NCI-H2107 treated with DMSO at 0.1 percent for 48 hours (cell line): Measurements from ENCODE around the gene OXSM.

Source experiments
- DNase-seq: peaks from one replicate; lab custom pipeline; 2025; ENCODE audit not compliant: unreplicated experiment; lab: John Stamatoyannopoulos, UW

OXSM gene

DNA sequence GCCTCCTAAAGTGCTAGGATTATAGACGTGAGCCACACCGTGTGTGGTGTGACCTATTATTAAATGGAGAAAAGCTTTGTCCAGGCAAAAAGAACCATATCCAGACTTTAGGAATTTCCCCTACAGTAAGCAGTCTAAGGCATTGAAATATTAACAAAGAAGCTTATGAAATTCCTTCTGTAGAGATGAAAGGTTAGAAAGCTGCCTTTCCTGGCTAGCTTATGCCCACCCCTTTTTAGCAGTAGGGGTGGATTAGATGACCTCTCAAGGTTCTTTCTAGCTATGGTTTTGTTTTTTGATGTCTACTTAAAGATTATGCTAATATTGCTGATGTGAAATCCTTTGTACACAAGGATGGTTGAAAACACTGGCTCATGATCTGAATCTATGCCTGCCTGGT lies 13.9 kb downstream of the OXSM start:
- no peak for DNase-seq

DNA sequence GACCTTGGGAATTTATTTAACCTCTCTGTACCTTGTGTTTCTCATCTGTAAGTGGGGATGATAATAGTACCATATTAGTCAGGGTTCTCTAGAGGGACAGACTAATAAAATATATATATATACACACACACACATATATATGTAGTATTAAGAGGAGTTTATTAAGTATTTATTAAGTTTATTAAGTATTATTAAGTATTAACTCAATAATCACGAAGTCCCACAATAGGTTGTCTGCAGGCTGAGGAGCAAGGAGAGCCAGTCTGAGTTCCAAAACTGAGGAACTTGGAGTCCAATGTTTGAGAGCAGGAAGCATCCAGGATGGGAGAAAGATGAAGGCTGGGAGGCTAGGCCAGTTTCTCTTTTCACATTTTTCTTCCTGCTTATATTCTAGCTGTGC lies 14.8 kb downstream of the OXSM start:
- DNase-seq, result no peak

DNA sequence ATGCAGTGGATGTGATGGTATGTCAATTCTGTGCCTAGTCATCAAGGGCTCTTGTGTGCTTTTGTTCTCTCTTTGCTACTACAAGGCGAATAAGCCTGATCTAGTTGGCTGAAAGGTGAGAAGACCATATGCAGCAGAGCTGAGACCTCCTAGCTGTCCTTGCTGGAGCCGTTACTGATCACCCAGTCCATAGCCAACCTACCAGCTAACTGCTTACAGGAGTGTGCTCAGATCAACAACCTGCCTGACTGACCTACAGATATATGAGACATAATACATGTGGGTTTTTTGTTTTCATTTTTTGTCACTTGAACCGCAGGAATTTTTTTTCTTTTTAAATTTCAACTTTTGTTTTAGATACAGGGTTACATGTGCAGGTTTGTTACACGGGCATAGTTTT lies 22.8 kb downstream of the OXSM start:
- DNase-seq, result no peak

DNA sequence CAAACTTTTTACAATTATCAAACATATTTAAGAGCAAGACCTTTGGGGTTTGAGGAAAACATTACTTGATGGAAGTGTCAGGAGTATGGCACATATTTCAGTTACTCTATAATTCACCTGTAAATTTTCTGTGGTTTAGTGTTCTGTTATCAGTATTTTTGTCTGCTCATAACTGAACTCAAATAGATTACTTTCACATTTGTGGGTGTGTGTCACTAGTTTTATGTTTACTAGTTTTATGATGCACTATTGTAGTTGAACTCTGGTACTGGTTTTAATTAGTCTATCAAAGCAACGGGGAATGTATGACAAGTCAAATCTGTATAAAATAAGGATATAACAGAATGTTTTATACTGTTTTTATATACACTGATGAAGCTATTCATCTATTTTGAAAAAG lies 27.2 kb downstream of the OXSM start:
- DNase-seq, result no peak

DNA sequence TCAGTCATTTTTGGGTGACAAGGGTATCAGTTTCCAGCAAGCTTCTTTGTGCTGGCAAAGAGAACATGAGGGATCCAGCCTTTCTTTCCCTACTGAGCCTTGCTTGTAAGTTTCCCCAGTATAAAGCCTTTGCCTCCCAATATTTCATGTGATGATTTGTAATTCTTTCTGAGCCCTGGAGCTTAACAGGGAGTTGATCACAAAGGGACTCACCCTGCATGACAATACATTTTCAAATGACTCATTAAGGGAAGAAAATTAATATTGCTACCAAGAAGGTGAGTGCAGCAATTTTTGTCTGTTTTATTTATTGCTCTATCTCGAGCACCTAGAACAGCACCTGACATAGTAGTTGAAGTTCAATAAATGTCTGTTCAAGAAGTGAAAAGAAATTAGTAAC lies 27.7 kb downstream of the OXSM start:
- DNase-seq, result no peak

DNA sequence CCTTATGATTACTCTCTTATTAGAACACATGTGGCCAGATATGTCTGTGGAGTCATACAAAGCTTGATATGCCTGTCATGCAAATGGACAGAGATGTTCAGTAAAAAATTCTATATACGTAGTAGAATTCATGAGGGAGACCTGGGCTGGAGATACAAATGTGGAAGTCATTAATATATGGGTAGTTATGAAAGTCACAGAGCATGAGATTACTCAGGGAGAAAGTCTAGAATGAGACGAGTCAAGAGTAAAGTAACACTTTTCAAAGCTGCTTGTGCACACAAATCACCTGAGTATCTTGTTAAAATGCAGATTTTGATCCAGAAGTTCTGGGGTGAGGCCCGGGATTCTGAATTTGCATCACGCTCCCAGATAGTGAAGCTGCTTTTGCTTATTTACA lies 28.4 kb downstream of the OXSM start:
- DNase-seq, result no peak

DNA sequence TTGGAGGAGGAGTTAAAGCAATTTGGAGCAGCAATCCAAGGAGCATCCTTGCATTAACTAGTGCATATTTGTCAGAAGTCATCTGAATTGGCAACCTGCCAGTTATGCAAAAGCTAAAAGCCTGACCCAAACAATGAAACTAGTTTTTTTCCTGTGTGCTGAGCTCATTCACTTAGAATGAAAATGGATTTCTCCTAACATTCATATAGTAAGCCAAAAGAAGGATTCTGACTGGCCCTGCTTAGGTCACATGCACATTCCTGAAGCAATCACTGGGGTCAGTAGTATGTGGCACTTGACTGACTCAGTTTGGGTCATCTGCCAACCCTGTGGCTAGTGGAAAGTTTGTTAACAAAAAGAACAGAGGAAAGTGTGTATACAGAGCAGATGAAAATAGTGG lies 30.5 kb downstream of the OXSM start:
- no peak for DNase-seq

DNA sequence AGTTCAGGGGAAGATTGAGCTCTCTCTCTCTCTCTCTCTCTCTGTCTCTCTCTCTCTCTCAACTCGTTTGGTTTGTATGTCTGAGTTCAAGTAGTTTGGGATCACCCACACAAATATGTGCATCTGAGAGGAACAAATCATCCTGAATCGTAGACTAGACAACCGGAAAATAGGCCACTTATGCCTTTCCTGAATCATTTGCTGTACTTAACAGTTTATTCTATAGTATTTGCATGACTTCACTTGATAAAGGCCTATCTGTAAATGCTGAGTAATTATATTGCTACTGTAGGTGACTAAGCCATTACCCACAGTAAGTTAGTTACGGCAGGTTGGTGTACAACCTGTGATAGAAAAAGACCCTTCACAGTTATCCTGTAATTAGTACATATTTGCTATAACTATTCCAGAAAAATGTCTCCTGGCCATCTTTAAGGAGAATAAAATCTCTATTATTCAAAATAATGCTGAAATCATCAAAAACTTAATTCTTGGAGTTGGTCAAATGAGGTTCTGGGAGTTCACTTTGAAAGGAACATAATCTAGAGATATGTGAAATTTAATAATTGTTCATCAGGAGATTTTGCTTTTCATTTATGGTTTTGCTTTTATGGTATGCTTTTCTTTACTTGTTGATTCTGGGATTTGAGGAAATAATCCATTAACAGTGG lies 31.1 kb downstream of the OXSM start:
- DNase-seq, result no peak

DNA sequence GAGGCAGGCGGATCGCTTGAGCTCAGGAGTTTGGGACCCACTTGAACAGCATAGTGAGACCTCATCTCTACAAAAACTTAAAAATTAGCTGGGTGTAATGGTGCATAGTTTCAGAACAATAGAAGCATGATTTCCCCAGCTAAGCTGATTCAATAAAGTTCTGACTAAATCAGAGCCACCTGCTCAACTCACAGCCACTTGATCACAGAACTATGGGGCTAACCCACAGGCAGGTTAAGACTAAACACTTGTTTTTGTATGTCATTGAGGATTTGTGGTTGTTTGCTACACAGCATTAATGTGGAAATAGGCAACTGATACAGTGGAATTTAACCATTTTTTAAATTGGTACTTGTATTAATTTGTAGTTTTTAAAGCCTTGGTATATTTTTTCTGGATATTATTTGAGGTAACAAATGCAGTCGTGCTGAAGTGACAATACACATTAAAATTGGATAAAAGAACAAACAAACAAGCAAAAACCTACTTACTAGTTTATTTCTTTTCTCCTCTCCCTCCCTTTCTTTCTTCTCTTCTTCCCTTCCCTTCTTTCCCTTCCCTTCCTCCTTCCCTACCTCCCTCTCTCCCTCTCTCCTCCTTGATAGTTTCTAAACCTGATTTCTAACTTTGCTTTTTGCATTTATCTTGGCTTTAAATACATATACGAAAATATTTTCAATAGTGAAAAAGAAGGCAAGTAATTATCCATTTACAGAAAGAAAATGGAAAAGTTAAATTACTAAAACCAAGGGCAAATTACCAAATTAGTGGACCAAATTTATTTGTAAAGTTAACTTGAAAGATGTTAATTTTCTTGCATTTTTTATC lies 32.1 kb downstream of the OXSM start:
- DNase-seq, result no peak

DNA sequence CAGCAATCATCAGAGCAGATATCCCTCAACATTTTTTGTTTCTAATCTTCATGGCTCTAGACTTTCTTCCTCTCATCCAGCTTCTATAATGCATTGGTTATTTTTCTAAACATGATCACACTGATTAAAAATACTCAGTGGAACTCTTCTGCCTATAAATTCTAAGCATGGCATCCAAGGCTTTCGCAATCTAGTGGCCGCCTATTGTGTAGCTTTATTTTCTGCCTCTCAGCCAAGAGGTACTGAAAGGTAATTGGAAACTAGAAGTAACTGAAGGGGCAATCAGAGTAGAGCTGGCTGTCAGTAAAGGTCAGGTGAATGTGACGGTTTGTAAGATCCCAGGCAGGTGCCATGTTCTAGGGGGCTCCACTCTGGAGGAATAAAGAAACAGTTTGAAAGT lies 33.4 kb downstream of the OXSM start:
- DNase-seq, result peak; percentile 38

DNA sequence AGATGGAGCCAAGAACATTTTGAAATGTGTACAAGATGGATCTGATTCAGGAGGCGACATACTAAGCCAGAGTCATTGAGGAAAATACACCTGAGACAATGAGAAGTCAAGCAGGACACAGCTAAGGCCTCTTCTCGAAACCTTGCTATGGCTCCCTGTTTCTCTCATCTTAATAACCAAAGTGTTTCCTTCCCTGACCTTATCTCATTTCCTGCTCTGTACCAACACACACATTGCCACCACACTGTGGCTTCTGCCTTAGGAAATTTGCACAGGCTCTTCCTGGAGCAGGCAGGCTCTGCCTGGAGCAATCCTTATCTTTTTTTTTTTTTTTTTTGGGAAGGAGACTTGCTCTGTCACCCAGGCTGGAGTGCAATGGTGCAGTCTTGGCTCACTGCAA lies 36.6 kb downstream of the OXSM start:
- no peak for DNase-seq

DNA sequence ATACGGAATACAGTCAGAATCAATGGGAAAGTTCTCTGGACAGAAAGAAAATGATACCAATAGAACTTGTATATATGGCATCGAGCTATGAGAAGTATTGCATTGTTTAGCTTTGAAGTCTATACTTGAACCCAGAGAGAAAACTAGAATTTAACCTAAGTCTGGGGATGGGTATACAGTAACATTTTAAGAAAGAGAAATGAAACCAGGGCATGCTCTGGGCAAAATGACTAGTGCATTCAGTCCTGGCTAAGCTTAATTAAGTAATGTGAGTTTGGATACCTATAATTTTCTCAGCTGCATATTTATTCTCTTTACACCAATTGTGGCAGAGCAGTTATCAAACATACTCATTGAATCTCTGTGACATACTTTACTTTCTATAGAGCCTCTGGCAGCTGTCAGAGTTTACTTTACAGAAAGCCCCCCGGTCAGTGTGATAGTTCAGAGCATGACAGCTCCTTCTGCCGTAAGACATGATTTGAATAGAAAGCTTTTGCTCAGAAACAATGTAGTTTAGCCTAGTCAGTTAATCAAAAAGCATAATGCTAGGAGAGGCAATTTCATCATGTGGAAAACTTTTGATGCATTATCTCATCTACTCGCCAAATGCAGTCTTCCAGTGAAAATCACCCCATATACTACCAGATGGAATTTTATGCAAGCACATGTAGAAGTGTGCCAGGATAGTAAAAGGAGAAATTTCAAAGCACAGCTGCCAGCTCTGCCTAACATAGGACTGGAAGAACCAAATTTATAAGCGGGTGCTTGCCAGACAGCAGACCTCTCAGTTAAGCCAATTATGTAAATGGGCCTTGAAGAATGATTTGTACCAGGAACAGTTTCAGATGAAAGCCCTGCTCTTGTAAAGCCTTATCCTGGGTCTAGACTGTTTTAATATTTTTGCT lies 40.7 kb downstream of the OXSM start:
- no peak for DNase-seq

DNA sequence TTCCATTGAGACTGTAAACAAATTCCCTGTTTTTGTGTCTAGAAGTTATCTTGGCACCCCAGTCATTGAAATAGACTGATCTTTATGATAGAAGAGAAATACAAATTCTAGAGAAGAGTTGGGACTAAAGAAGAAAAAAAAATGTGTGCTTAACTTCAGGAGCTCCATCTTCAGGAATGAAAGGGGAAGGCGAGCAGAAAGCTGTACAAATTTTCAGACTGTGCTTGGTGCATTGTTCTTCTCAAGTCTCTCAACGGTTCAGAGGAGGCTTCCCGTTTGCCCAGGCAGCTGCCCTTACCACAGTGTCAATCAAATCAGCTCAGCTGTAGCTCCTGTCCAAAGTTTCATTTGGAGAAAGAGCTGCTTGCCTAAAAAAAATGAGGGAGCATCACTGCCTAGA lies 41.7 kb downstream of the OXSM start:
- peak; percentile 1 for DNase-seq

DNA sequence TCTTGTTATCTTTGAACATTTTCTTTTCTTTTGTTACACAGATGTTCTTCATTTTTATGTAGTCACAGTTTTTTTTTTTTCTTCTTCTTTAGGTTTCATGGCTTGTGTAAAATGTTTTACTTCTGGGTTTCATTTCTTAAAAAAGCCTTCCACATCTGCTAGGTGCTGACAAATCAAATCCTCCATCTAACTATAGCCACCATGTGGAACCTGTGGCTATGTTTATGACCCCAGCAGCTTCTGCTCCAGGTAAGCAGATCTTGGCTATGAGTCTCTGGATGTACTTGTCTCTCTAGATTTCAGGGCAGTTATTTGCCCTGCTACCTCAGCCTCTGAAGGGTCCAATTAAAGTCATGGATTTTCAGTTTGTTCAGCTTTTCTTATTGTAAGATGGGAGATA lies 44.5 kb downstream of the OXSM start:
- DNase-seq, result no peak

DNA sequence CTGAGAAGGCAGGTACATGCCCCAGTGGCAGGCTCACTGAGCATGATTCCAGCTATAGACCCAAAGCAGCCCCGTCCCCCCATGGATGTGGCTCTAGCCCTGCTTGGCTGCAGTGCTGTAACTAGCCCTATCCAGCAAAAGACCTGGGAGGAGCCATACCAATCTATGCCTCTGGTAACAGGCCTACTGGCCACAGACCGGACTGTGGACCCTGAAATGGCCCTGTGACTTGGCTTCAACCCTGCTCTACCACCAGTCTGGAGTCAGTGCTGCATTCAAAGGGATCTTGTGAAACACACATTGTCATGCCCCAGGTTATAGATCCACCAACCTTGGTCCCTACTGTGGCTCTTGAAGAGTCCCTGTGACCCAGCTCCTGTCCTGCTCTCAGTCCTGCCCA lies 46.7 kb downstream of the OXSM start:
- no peak for DNase-seq

DNA sequence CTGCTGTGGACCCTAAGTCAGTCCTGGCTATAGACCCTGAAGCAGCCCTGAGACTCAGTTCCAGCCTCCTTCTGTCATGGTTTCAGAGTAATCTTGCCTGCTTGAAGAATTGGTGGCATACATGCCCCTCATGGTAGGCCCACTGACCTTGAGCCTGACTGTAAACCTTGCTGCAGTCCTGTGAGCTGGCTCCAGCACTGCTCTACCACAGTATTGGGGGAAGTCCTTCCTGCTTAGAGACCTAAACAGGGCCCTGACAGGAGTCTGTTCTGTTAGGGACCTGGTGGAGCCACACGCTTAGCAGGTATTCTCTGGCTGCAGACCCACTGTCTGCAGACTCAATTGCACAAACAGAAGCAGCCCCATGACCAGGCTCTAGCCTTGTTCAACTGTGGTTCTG lies 47.1 kb downstream of the OXSM start:
- DNase-seq, result no peak

DNA sequence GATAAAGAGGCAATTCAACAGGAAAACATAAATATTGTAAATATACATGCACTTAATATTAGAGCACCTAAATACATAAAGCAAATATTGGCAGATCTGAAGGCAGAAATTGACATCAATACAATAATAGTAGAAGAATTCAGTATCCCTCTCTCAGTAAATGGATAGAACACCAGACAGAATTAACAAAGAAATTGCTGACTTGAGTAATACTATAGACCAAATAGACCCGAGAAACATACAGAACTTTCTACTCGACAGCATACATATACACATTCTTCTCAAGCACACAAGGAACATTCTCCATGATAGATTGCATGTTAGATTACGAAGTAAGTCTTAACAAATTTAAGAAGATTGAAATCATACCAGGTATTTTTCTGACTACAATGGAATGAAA lies 50.2 kb downstream of the OXSM start:
- no peak for DNase-seq

DNA sequence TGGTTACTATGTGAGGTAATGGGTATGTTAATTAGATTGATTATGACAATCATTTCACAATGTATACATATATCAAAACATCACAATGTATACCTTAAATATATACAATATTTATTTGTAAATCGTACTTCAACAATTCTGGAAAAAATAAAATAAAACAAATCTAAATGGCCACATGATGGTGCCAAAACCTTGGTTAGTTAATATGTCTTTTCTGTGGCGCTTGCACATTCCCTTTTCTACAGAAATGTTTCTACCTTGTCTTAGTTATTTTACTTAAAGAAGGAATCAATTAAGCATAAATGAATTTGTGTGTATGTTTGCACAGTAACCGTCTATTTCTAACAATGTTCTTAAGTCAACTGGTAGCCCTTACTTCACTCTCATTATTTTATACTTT lies 53.4 kb downstream of the OXSM start:
- no peak for DNase-seq
